Right lobe of liver (tissue), 4 donors: ENCODE measurements around the gene SH3GL3.

Experiments
- CTCF ChIP-seq, 4 donors: fragments of 200-600 bp in 3 of 4; fragments of 450-650 bp in 1 of 4; IDR thresholded peaks; one replicate each; pipeline versions ENCODE4 v1.5.1 to v1.8.0; 2016 to 2022; ENCODE audit warnings: antibody characterized with exemption in 4 of 4, mild to moderate bottlenecking in 2 of 4
- POLR2A ChIP-seq: fragments of 450-650 bp; IDR thresholded peaks from one replicate; pipeline ENCODE4 v1.6.1; 2017; ENCODE audit warnings: antibody characterized with exemption, mild to moderate bottlenecking
- donor health status: DM: no; HTN: no; CAD: no.
- donor health status: DM: no; HTN: no; CAD: no.
- donor health status: DM: no; HTN: yes; CAD: no.

DNA sequence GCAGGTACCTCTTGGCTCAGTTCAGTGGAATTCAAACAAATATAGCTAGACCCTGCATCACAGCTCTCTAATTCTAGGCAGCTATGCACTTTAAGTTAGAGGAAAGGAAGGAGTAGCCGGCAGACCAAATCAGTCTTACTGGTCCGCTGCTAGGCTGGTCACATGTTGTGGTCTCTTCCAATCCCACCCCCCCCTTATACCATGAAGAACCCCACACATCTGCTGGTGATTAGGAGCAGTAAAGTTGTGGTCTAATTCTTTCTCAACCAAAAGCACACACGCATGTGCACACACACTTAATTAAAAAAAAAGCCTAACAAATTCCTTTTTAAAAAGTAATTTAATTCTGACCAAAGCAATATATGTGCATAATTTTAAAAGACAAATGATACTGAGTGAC lies 16.7 kb upstream of the SH3GL3 start:
- TF ChIP-seq CTCF (IDR thresholded peaks at IDR 0.05), result no peak
- TF ChIP-seq POLR2A, result no peak
